ENCODE data around the gene GRM6.

DNA sequence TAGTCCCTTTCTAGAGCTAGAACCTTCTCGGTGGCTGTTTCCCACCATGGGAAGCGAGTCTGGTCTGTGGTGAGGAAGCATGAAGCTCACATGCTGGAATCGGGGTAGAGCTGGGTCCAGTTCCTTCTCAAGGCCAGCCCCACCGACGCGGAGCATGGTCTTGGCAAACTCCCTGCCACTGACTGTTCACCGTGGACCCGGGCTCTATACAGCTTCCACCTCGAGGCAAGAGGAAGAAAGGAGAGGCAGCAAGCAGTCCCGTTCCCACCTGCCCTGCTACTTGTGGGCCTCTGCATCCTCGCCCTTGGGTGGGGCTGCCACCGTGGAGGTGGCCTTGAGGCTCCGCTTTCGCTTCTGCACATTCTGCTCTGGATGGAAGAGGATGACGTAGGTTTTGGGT, 13.7 kb downstream of the GRM6 start:
- TF ChIP-seq, protein P1, sequence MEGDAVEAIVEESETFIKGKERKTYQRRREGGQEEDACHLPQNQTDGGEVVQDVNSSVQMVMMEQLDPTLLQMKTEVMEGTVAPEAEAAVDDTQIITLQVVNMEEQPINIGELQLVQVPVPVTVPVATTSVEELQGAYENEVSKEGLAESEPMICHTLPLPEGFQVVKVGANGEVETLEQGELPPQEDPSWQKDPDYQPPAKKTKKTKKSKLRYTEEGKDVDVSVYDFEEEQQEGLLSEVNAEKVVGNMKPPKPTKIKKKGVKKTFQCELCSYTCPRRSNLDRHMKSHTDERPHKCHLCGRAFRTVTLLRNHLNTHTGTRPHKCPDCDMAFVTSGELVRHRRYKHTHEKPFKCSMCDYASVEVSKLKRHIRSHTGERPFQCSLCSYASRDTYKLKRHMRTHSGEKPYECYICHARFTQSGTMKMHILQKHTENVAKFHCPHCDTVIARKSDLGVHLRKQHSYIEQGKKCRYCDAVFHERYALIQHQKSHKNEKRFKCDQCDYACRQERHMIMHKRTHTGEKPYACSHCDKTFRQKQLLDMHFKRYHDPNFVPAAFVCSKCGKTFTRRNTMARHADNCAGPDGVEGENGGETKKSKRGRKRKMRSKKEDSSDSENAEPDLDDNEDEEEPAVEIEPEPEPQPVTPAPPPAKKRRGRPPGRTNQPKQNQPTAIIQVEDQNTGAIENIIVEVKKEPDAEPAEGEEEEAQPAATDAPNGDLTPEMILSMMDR (conservative IDR thresholded peaks at IDR 0.05) = no peak
- TF ChIP-seq EZH2 (IDR thresholded peaks at IDR 0.05; ENCODE audit: low read depth) = no peak
